Activated CD8-positive, alpha-beta T cell treated with anti-CD3 and anti-CD28 coated beads for 36 hours (primary cell): ENCODE data around the gene CHTOP. TPM values are rescaled to one million over a fixed set of nuclear protein-coding genes. Genes with fewer than 3 reads are reported as not detected.
"Not testable (repeated sequence)": the region's sequence is repeated elsewhere in the genome, so short reads cannot be mapped to it uniquely, and the experiment has no call there.

ENCODE experiments used
- ATAC-seq: fragments of 200-7000 bp; cut with Tn5 transposase; one replicate; pipeline ENCODE4 v1.10.0; 2021; ENCODE audit warnings: mild to moderate bottlenecking, moderate library complexity
- CTCF ChIA-PET: fragments of 350-600 bp; sonication (Branson Sonifier 250); formaldehyde crosslinking; loops from one replicate; lab custom pipeline; 2021; ENCODE audit warnings: antibody characterized with exemption; lab: Charles Lee
- POLR2A ChIA-PET: fragments of 350-600 bp; sonication (Branson Sonifier 250); formaldehyde crosslinking; loops from one replicate; lab custom pipeline; 2021; ENCODE audit warnings: antibody characterized with exemption; lab: Charles Lee
- DNase-seq: peaks from one replicate; pipeline ENCODE4 v3.0.0-alpha.2; 2020
- H3K27ac Mint-ChIP-seq: one replicate; pipeline ENCODE4 v1.8.0; 2021; ENCODE audit warnings: mild to moderate bottlenecking, mixed read lengths
- H3K27me3 Mint-ChIP-seq: one replicate; pipeline ENCODE4 v1.8.0; 2021; ENCODE audit warnings: mixed read lengths
- H3K36me3 Mint-ChIP-seq: one replicate; pipeline ENCODE4 v1.8.0; 2021; ENCODE audit warnings: low read depth, mixed read lengths
- H3K4me1 Mint-ChIP-seq: one replicate; pipeline ENCODE4 v1.8.0; 2021; ENCODE audit warnings: low read depth, mixed read lengths
- H3K4me3 Mint-ChIP-seq: one replicate; pipeline ENCODE4 v1.8.0; 2021; ENCODE audit warnings: mild to moderate bottlenecking, moderate library complexity, mixed read lengths
- H3K9me3 Mint-ChIP-seq: one replicate; pipeline ENCODE4 v1.8.0; 2021; ENCODE audit warnings: mixed read lengths
- CTCF ChIP-seq: fragments of 200-600 bp; IDR thresholded peaks from one replicate; pipeline ENCODE4 v1.8.0; 2022; ENCODE audit warnings: antibody characterized with exemption, mild to moderate bottlenecking
- intact Hi-C: fragments of 100-400 bp; cut with micrococcal nuclease; formaldehyde crosslinking; loops from one replicate; pipeline ENCODE4 v1.10.0; 2022
- total RNA-seq, 2 experiments: library from RNA; stranded (reverse); gene quantifications; one replicate each; pipeline ENCODE4 v1.2.3, GENCODE V29; 2021

The CHTOP gene
- total RNA-seq, 2 experiments from 2014 or later, result 76.8 to 83.2 TPM

GRCh38 chr1:153635872-153636271, 2.0 kb downstream of the CHTOP start:
- TF ChIP-seq CTCF, result no peak
- Mint-ChIP-seq H3K4me1 (peaks cover 48% of the 10 kb centered on the region), H3K36me3 (peaks cover 52% of the 10 kb centered on the region), H3K27ac (peak overlapping the region; percentile 99), H3K27me3 (no peaks in the 10 kb centered on the region), H3K9me3 (peaks cover 4% of the 10 kb centered on the region), H3K4me3 (peak overlapping the region; percentile 100)
- no peak for ATAC-seq
- intact Hi-C loops, result no loop called here
- DNase-seq, result no peak
- ChIA-PET POLR2A (interaction anchor here (0.7 to 6.3 kb wide), 8 partner anchors 11 to 506 kb away, joined by 4 to 72 read pairs (median 26); partner anchors contain the start of genes ILF2, S100A6 and SNAPIN), CTCF (interaction anchor here (1.2 to 3.1 kb wide), 4 partner anchors 8 to 125 kb away, joined by 3 to 19 read pairs (median 16); partner anchors contain the start of gene S100A14)

- peaks cover 48% of the 10 kb centered on the region for H3K4me1 Mint-ChIP-seq
- no peak for TF ChIP-seq CTCF
- DNase-seq (no peak), ATAC-seq (no peak)
- ChIA-PET CTCF (interaction anchor here (1.2 kb wide), 1 partner anchor 68 kb away, joined by 3 read pairs; no protein-coding TSS in a partner anchor), POLR2A (interaction anchor here (0.7 to 6.3 kb wide), 6 partner anchors 9 to 506 kb away, joined by 4 to 72 read pairs (median 26); partner anchors contain the start of genes ILF2 and SNAPIN)
- H3K4me3 Mint-ChIP-seq, result peak overlapping the region; percentile 100
- H3K27me3 Mint-ChIP-seq, result no peaks in the 10 kb centered on the region
- peak overlapping the region; percentile 99 for H3K27ac Mint-ChIP-seq
- intact Hi-C loops, result no loop called here
- peaks cover 55% of the 10 kb centered on the region for H3K36me3 Mint-ChIP-seq
- peaks cover 4% of the 10 kb centered on the region for H3K9me3 Mint-ChIP-seq
Measured at GRCh38 chr1:153636312-153636711, 2.4 kb downstream of the CHTOP start.

GRCh38 chr1:153638261-153638660, 4.4 kb downstream of the CHTOP start:
- ATAC-seq (no peak), DNase-seq (no peak)
- H3K36me3 Mint-ChIP-seq, result peaks cover 69% of the 10 kb centered on the region
- no peak overlapping the region for H3K27ac Mint-ChIP-seq
- H3K4me3 Mint-ChIP-seq, result no peak overlapping the region
- no peak for TF ChIP-seq CTCF
- ChIA-PET CTCF (interaction anchor here (0.7 to 1.5 kb wide), 9 partner anchors 13 to 160 kb away, joined by 3 to 7 read pairs (median 3); partner anchors contain the start of gene SNAPIN), POLR2A (interaction anchor here (0.9 to 6.3 kb wide), 7 partner anchors 12 to 106 kb away, joined by 3 to 72 read pairs (median 4); partner anchors contain the start of gene SNAPIN)
- no peaks in the 10 kb centered on the region for H3K27me3 Mint-ChIP-seq
- H3K9me3 Mint-ChIP-seq, result peaks cover 2% of the 10 kb centered on the region
- intact Hi-C loops, result no loop called here
- H3K4me1 Mint-ChIP-seq, result peaks cover 47% of the 10 kb centered on the region

GRCh38 chr1:153639280-153639679, 5.4 kb downstream of the CHTOP start:
- no peak for DNase-seq
- Mint-ChIP-seq H3K27me3 (no peaks in the 10 kb centered on the region), H3K27ac (no peak overlapping the region), H3K36me3 (peaks cover 77% of the 10 kb centered on the region), H3K9me3 (no peaks in the 10 kb centered on the region), H3K4me1 (peaks cover 50% of the 10 kb centered on the region), H3K4me3 (no peak overlapping the region)
- intact Hi-C loops, result no loop called here
- ATAC-seq, result no peak
- POLR2A ChIA-PET, result interaction anchor here (0.9 to 6.3 kb wide), 5 partner anchors 11 to 95 kb away, joined by 3 to 72 read pairs (median 4); partner anchors contain the start of gene SNAPIN
- no peak for TF ChIP-seq CTCF
- CTCF ChIA-PET, result interaction anchor here (1.4 kb wide), 1 partner anchor 13 kb away, joined by 4 read pairs; no protein-coding TSS in a partner anchor

- H3K4me1 Mint-ChIP-seq, result peaks cover 55% of the 10 kb centered on the region
- H3K36me3 Mint-ChIP-seq, result peaks cover 78% of the 10 kb centered on the region
- H3K9me3 Mint-ChIP-seq, DNase-seq, H3K4me3 Mint-ChIP-seq, ATAC-seq, H3K27me3 Mint-ChIP-seq, intact Hi-C loops: not testable (repeated sequence)
- ChIA-PET POLR2A (interaction anchor here (0.6 to 6.3 kb wide), 5 partner anchors 10 to 27 kb away, joined by 3 to 72 read pairs (median 4); partner anchors contain the start of gene SNAPIN), CTCF (interaction anchor here (1.4 to 5.5 kb wide), 3 partner anchors 12 to 129 kb away, joined by 3 to 21 read pairs (median 4); no protein-coding TSS in a partner anchor)
- H3K27ac Mint-ChIP-seq, result peak overlapping the region; percentile 52
Measured at GRCh38 chr1:153640213-153640612, 6.3 kb downstream of the CHTOP start.
